GM21825 (cell line): ENCODE results near the gene TRIO.
"Not testable (repeated sequence)": the region's sequence is repeated elsewhere in the genome, so short reads cannot be mapped to it uniquely, and the experiment has no call there.

Experiments
- ATAC-seq: cut with Tn5 transposase; IDR thresholded peaks from one replicate; pipeline ENCODE4 v1.9.1; 2021; ENCODE audit warnings: mild to moderate bottlenecking, moderate library complexity; ENCODE audit not compliant: unreplicated experiment

Gene TRIO

GRCh38 chr5:14369780-14370179, 226.6 kb downstream of the TRIO start:
- ATAC-seq = no peak

DNA sequence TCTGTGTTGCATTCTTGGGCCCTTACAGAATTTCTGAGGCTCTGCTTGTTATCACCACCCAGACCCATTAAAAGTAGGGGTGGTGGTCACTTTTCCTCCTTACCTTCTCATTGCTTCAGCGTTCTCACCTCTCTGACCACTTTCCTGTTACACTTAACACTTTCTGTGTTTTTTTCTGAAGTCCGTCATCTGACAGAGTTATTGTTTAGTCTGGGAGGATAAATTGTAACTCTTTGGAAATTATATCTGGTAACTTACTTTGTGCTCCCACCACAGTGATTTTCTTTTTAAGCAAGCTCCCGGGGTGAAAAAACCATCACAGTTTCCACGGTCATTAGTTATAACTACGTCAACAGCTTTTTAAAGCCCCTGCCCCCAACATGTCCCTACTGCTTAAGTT, 227.2 kb downstream of the TRIO start:
- ATAC-seq = no peak

- no peak for ATAC-seq
Observed at GRCh38 chr5:14373685-14374084, 230.5 kb downstream of the TRIO start.

DNA sequence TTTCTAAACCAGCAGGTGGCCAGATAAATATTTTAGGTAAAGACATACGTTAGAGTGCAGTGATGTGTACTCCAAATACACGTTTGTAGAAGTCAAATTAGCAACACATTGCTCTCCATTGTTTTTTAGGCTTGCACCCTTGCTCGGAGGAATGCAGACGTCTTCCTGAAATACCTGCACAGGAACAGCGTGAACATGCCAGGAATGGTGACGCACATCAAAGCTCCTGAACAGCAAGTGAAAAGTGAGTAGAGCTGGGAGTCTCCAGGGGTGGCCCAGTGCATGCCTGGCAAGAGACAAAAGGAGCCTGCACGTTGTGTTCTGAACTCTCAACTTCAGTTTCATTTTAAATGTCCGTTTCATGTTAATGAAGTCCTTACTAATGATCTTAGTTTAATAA, 231.0 kb downstream of the TRIO start:
- no peak for ATAC-seq

DNA sequence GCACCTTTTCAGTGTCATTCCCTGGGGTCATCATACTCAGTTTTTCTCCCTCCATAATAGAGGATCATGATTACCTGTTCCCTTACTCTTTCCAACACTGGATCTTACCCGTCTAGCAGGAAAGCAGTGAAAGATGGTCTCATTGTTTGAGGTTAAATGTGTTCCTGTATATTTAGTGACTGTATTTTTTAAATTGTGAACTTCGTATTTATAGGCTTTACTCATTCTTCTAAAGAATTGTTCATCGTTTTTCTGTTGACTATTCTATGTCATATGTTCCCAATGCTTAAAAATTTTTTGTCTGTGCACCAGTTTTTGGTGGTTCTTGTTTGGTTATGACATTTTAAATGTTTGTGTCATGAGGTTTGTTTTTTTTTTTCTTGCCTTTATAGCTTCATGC, 233.6 kb downstream of the TRIO start:
- ATAC-seq = no peak

GRCh38 chr5:14379739-14380497, 236.8 kb downstream of the TRIO start:
- ATAC-seq = no peak

GRCh38 chr5:14380712-14381111, 237.6 kb downstream of the TRIO start:
- no peak for ATAC-seq

GRCh38 chr5:14382640-14383039, 239.5 kb downstream of the TRIO start:
- no peak for ATAC-seq

DNA sequence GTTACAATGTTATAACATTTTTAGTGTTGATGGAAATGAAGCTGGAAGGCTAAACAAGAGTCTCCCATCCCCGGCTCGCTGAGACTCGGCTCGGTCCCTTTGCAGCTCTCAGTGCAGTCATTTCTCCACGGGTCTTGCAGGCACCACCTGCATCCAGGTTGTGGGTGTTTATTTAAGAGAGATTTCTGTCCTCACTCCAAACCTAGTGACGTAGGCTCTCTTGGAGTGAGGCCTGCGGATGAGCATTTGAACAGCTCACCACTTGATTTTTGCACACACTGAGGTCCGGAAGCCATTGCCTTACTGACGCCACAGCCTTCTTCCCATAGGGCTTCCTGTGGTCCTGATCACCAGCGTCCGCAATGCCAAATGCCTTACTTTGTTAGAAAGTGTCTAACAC, 240.8 kb downstream of the TRIO start:
- no peak for ATAC-seq

GRCh38 chr5:14385019-14385418, 241.9 kb downstream of the TRIO start:
- no peak for ATAC-seq

GRCh38 chr5:14386884-14387624, 243.9 kb downstream of the TRIO start:
- no peak for ATAC-seq

DNA sequence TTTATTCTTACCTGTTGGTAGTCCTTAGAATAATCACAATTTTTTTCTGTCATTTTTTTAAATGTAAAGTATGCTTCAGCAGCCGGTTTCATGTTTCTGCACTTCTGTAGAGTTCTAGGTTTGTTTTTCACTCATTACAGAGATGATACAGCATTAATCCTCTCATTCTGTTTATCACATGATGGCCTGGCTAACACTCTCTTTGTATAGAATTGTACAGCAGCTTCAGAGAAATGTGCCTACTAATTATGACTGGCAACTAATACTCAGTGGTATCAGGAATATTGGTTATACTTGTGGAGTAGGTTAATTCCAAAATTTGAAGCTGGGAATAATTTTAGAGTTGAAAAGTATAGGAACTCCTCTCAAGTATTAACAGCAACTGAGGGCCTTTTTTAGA, 245.6 kb downstream of the TRIO start:
- ATAC-seq = no peak

DNA sequence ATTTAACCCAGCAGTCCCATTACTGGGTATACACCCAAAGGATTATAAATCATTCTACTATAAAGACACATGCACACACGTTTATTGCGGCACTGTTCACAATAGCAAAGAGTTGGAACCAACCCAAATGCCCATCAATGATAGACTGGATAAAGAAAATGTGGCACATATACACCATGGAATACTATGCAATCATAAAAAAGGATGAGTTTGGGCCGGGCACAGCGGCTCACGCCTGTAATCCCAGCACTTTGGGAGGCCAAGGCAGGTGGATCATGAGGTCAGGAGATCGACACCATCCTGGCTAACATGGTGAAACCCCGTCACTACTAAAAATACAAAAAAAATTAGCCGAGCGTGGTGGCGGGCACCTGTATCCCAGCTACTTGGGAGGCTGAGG, 249.4 kb downstream of the TRIO start:
- not testable (repeated sequence) for ATAC-seq

DNA sequence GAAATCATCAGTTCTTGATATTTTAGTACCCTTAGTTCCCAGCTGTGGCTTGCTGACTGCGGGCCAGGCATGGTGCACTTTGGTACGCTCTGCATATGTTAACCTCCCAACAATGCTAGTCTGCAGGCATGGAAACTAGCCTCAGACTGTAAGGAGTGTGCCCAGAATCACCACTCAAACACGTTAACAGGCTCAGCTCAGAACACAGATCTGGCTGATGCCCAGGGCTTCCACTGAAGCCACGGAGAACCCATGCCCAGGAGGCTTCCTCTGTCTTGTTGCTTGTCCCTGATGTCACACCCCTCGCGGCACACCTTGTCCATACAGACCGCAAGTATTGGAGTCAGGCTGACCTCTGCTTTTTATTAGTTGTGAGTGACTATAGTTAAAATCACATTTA, 251.2 kb downstream of the TRIO start:
- ATAC-seq = no peak

DNA sequence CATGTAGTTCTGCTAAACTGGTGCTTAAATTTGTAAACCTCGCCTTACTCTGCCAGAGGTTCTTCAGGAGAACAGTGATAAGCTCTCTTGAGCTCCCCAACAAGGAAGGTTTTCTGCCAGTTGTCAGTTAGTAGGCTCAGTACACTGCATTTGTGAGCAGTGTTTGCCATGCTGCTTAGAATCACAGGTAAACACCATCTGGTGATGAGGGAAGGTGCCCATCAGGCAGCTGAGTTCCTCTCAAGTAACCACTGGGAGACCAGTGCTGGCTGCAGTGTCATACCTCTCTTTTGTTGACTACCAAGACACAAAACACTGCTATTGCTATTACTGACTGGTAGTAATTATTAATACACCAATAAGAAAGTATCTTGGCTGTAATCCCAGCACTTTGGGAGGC, 252.3 kb downstream of the TRIO start:
- no peak for ATAC-seq

GRCh38 chr5:14396066-14396465, 252.9 kb downstream of the TRIO start:
- ATAC-seq = no peak

DNA sequence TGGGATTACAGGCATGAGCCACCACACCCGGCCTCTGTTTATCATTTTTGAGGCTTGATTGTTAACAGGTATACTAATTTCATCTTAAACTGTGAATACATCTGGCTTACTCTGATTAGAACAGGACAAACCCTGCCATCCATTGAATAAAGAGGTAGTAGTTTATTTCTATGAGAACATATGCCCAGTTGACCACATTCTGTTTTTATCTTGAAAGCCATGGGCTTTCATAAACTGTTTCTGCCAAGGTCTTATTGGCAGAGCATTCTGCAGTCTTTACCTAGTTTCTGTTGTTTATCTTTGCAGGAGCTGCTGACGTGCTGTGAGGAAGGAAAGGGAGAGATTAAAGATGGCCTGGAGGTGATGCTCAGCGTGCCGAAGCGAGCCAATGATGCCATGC, 253.6 kb downstream of the TRIO start:
- ATAC-seq = no peak

DNA sequence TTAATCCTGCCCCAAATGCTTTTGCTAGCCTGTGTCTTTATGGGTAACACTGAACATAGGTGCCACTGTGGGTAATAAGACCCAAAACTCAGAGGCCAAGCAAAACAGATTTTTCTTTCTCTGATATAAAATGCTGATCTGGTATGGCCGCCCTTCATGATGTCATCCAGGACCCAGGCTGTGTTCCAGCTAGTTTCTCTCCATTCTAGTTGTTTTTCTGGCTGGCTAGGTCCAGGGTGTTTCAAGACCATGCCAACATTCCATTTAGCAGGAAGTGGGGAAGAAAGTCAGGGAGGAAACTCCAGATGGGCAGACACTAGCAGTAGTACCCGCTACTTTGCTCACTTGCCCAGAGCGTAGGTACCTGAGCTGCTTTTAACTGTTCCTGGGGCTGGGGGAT, 254.6 kb downstream of the TRIO start:
- no peak for ATAC-seq

DNA sequence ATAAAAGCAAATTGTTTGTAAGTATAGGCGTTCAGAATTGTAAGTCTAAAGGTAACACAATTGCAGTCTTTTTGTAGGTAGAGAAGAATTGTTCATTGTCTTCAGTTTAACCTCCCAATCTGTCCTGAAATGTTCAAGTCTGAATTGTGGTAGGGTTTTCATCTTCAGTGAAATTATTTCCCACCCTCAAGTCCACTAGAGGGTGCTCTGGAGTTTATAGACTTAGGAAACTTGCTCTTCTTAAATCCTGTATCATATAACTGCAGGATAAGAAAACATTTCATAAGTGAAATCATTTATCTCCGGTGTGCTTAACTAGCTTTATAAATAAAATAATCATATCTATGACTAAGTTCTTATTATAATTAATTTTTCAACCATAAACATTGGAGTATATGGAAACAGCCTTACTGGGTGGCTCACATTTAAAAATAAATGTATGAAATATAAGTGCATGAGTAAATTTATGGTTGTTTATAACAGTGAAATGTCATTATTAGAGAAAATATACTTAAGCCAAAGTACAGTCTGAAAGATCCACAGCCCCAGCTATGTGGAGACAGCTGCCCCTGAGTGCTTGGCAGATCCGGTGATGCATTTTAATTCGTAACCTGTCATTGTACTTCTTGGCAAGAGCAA, 256.0 kb downstream of the TRIO start:
- no peak for ATAC-seq

- no peak for ATAC-seq
Observed at GRCh38 chr5:14400085-14400484, 256.9 kb downstream of the TRIO start.

DNA sequence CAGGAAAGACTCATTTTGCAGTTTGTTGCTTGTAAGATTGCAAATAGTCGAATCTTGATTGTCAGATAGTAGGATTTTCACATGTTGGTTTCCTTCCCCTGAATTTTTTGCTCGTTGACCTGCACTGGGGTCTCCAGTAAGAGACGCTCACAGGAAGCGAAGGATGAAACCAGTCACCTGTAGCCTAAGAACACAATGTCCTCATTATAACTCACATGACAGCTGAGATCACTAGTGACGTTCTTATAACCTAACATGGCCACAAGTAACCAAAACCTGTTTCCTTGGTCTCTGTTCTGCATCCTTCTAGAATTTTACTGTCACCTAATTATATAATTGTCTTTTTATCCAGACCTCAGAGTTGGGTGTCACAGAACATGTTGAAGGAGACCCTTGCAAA, 257.5 kb downstream of the TRIO start:
- no peak for ATAC-seq

- no peak for ATAC-seq
Observed at GRCh38 chr5:14401639-14402038, 258.5 kb downstream of the TRIO start.
